GM18499 (cell line): ENCODE data around the gene LYZL1.
"Not testable (repeated sequence)": the region's sequence is repeated elsewhere in the genome, so short reads cannot be mapped to it uniquely, and the experiment has no call there.

ENCODE experiments used
- ATAC-seq: cut with Tn5 transposase; IDR thresholded peaks from one replicate; pipeline ENCODE4 v1.9.1; 2021; ENCODE audit warnings: moderate number of reproducible peaks; ENCODE audit not compliant: insufficient read depth, unreplicated experiment

LYZL1 gene

DNA sequence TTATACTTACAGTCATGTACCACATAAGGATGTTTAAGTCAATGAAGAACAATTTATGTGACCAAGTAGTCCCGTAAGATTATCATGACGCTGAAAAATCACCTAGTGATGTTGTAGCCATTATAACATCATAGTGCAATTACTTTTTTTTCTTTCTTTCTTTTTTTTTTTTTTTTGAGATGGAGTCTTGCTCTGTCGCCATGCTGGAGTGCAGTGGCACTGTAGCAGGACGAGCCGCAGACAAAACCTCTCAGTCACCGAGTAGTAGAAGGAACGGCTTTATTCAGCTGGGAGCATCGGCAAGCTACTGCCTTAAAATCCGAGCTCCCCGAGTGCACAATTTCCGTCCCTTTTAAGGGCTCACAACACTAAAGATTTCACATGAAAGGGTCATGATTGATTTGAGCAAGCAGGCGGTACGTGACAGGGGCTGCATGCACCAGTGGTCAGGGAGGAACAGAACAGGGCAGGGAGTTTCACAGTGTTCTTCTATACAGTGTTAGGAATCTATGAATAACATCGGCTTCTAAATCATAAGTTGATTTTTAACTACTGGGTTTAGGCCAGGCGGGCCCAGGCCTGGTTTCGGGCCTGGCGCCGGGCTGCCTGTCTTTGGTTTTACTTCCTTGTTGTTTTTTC is 71.5 kb downstream of the LYZL1 start:
- ATAC-seq = not testable (repeated sequence)
